Measurements from ENCODE around the gene EEF1G. TPM values are rescaled to one million over a fixed set of nuclear protein-coding genes. Genes with fewer than 3 reads are reported as not detected.
A peak's percentile ranks its signal among the peaks of the same experiment; 100 is the strongest.
"Not testable (repeated sequence)": the region's sequence is repeated elsewhere in the genome, so short reads cannot be mapped to it uniquely, and the experiment has no call there.

The EEF1G gene
- total RNA-seq, 2 donors from 2014 or later, result 1,622 to 2,023 TPM

- no peak for DNase-seq (ENCODE audit: low spot score in 2 of 2)
- Mint-ChIP-seq H3K27ac (peak overlapping the region; percentile 99), H3K36me3 (peaks cover 0 to 25% of the 10 kb centered on the region in 2 donors), H3K9me3 (no peaks in the 10 kb centered on the region)
- no peak for ATAC-seq
Measured at GRCh38 chr11:62553839-62554361, 19.8 kb downstream of the EEF1G start.

- ATAC-seq (peak in 1 of 2 donors; percentile 13), DNase-seq (ENCODE audit: low spot score in 2 of 2) (no peak)
- peaks cover 0 to 21% of the 10 kb centered on the region in 2 donors for H3K36me3 Mint-ChIP-seq
Measured at GRCh38 chr11:62553080-62553838, 20.4 kb downstream of the EEF1G start.

GRCh38 chr11:62552485-62553079, 21.1 kb downstream of the EEF1G start:
- Mint-ChIP-seq H3K36me3 (peaks cover 0 to 21% of the 10 kb centered on the region in 2 donors), H3K27ac (peak overlapping the region; percentile 99), H3K9me3 (no peaks in the 10 kb centered on the region)
- no peak for ATAC-seq
- no peak for DNase-seq (ENCODE audit: low spot score in 2 of 2)

More at GRCh38 chr11:62553080-62553838, 20.4 kb downstream of the EEF1G start:
- peak overlapping the region; percentile 99 for H3K27ac Mint-ChIP-seq
- no peaks in the 10 kb centered on the region for H3K9me3 Mint-ChIP-seq

- H3K27ac Mint-ChIP-seq, result peak overlapping the region; percentile 46 to 99
Measured at GRCh38 chr11:62550478-62550877, 23.2 kb downstream of the EEF1G start.

GRCh38 chr11:62548545-62549335, 25.0 kb downstream of the EEF1G start:
- DNase-seq (ENCODE audit: low spot score in 2 of 2), result no peak
- H3K36me3 Mint-ChIP-seq, result peaks cover 0 to 2% of the 10 kb centered on the region in 2 donors
- no peak for ATAC-seq
- no peaks in the 10 kb centered on the region for H3K9me3 Mint-ChIP-seq
- no peak overlapping the region for H3K27ac Mint-ChIP-seq

More at GRCh38 chr11:62550478-62550877, 23.2 kb downstream of the EEF1G start:
- not testable (repeated sequence) for H3K9me3 Mint-ChIP-seq; DNase-seq (ENCODE audit: low spot score in 2 of 2); ATAC-seq
- peaks cover 0 to 16% of the 10 kb centered on the region in 2 donors for H3K36me3 Mint-ChIP-seq

- peak overlapping the region in 1 of 2 donors; percentile 20 for H3K27ac Mint-ChIP-seq
- ATAC-seq, result no peak
- no peaks in the 10 kb centered on the region for H3K9me3 Mint-ChIP-seq
- H3K36me3 Mint-ChIP-seq, result no peaks in the 10 kb centered on the region
- DNase-seq (ENCODE audit: low spot score in 2 of 2), result no peak
Measured at GRCh38 chr11:62547691-62548281, 25.9 kb downstream of the EEF1G start.

- Mint-ChIP-seq H3K27ac (peak overlapping the region in 1 of 2 donors; percentile 20), H3K9me3 (no peaks in the 10 kb centered on the region), H3K36me3 (no peaks in the 10 kb centered on the region)
- DNase-seq (ENCODE audit: low spot score in 2 of 2) (no peak), ATAC-seq (no peak)
Measured at GRCh38 chr11:62546929-62547625, 26.6 kb downstream of the EEF1G start.

- Mint-ChIP-seq H3K27ac (peak within 1 kb of the TSS in 1 of 2 donors; percentile 90), H3K9me3 (no peaks in the 10 kb centered on the region), H3K36me3 (no peaks in the 10 kb centered on the region)
- DNase-seq (ENCODE audit: low spot score in 2 of 2) (peak; percentile 76 to 81), ATAC-seq (peak; percentile 47 to 54)
Measured at GRCh38 chr11:62546244-62546928, 27.3 kb downstream of the EEF1G start, which contains the start of gene AHNAK. AHNAK (minus strand) TSS chr11:62546806; CDS start chr11:62536098, 10,708 bp downstream.

GRCh38 chr11:62545437-62546243, 28.1 kb downstream of the EEF1G start:
- no peaks in the 10 kb centered on the region for H3K9me3 Mint-ChIP-seq
- peak; percentile 24 to 50 for ATAC-seq
- peak; percentile 61 to 87 for DNase-seq (ENCODE audit: low spot score in 2 of 2)
- peak overlapping the region in 1 of 2 donors; percentile 90 for H3K27ac Mint-ChIP-seq
- H3K36me3 Mint-ChIP-seq, result no peaks in the 10 kb centered on the region

GRCh38 chr11:62544581-62545436, 28.9 kb downstream of the EEF1G start:
- DNase-seq (ENCODE audit: low spot score in 2 of 2) (no peak), ATAC-seq (peak in 1 of 2 donors; percentile 16)
- no peaks in the 10 kb centered on the region for H3K36me3 Mint-ChIP-seq
- no peaks in the 10 kb centered on the region for H3K9me3 Mint-ChIP-seq
- peak overlapping the region; percentile 55 to 90 for H3K27ac Mint-ChIP-seq

- ATAC-seq (no peak), DNase-seq (ENCODE audit: low spot score in 2 of 2) (no peak)
- H3K36me3 Mint-ChIP-seq, result no peaks in the 10 kb centered on the region
- no peaks in the 10 kb centered on the region for H3K9me3 Mint-ChIP-seq
- peak overlapping the region; percentile 65 to 90 for H3K27ac Mint-ChIP-seq
Measured at GRCh38 chr11:62543680-62544444, 29.8 kb downstream of the EEF1G start.

GRCh38 chr11:62542750-62543567, 30.7 kb downstream of the EEF1G start:
- DNase-seq (ENCODE audit: low spot score in 2 of 2), result peak; percentile 80 to 89
- Mint-ChIP-seq H3K27ac (peak overlapping the region in 1 of 2 donors; percentile 90), H3K36me3 (no peaks in the 10 kb centered on the region), H3K9me3 (no peaks in the 10 kb centered on the region)
- ATAC-seq, result peak; percentile 62 to 76
